ENCODE results near the gene ZNF444. TPM values are rescaled to one million over a fixed set of nuclear protein-coding genes. Genes with fewer than 3 reads are reported as not detected.

The ZNF444 gene
- total and polyA plus RNA-seq, 7 donors, result 11.4 to 57.4 (median 27.9) TPM

DNA sequence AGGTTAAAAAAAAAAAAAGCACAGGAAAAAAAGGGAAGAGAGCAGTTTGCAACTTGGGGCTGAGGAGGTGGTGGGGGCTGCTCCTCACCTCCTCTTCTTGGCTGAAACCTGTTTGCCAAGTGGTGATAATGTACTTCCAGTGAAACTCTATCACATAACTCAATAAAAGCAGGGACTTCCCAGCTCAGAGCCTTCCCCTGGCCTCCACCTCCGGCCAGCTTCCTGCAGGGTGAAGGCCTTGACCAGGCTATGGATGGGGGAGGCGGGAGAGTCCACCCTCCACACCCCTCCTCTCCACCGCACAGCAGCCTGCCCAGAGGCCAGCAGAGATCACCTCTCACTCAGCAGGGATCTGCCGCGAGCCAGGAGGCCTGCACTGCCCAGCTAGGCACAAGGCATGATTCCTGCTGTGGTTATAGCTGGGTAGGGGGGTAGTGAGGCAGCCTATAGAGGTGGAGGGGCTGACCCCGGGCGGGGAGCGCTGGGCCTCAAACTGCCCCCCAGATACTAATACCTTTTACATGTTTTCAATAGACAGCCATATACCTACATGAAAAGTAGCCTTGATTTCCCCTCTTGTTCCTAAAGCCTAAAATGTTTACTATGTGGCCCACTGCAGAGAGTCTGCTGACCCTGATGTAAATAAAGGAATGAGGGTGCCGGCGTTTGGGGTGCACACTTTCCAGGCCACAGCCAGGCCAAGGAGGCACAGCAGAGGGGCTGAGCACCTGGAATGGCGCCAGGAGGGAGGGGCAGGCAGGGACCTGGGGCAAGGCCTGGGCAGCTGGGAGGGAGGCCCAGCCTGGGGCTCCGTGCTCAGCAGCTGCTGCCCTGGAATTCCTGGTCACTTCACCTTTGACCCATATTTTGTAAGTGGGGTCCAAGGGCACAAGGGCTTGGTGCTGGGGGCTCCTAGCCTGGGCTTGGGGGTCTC, 30.3 kb upstream of the ZNF444 start:
- Histone ChIP-seq H3K9me3 (no peaks in the 10 kb centered on the region), H3K4me1 (peaks cover 0 to 93% (median 90%) of the 10 kb centered on the region in 4 donors), H3K27ac (peak overlapping the region; percentile 61 to 89 (median 82)), H3K36me3 (peaks cover 0 to 4% (median 0%) of the 10 kb centered on the region in 4 donors), H3K27me3 (no peaks in the 10 kb centered on the region), H3K4me3 (no peak overlapping the region)
- DNase-seq, result no peak
- WGBS, 2 donors, result 25 to 46% methylated on average over 12 of the region's 12 CpGs
- intact Hi-C loops (cut with DNase I), result no loop called here
- TF ChIP-seq POLR2AphosphoS5 (IDR thresholded peaks at IDR 0.05) (no peak), POLR2A (IDR thresholded peaks at IDR 0.05) (no peak), CTCF (IDR thresholded peaks at IDR 0.05) (no peak), EP300 (IDR thresholded peaks at IDR 0.05) (no peak)

- no peak for TF ChIP-seq EP300 (IDR thresholded peaks at IDR 0.05)
- TF ChIP-seq POLR2AphosphoS5 (IDR thresholded peaks at IDR 0.05), result no peak
- no peak for TF ChIP-seq CTCF (IDR thresholded peaks at IDR 0.05)
- TF ChIP-seq POLR2A (IDR thresholded peaks at IDR 0.05), result no peak
- Histone ChIP-seq H3K27me3 (no peaks in the 10 kb centered on the region), H3K27ac (peak overlapping the region; percentile 61 to 89 (median 82)), H3K9me3 (no peaks in the 10 kb centered on the region), H3K36me3 (peaks cover 0 to 5% (median 0%) of the 10 kb centered on the region in 4 donors), H3K4me3 (no peak overlapping the region), H3K4me1 (peaks cover 0 to 85% (median 82%) of the 10 kb centered on the region in 4 donors)
- intact Hi-C loops (cut with DNase I), result no loop called here
- 22 to 28% methylated on average over 24 of the region's 24 CpGs for WGBS, 2 donors
- peak; percentile 78 for DNase-seq
Observed at GRCh38 chr19:56111601-56112312, 29.3 kb upstream of the ZNF444 start.

- Histone ChIP-seq H3K4me3 (no peak overlapping the region), H3K4me1 (peaks cover 0 to 85% (median 81%) of the 10 kb centered on the region in 4 donors), H3K9me3 (no peaks in the 10 kb centered on the region), H3K36me3 (peaks cover 0 to 5% (median 0%) of the 10 kb centered on the region in 4 donors), H3K27me3 (no peaks in the 10 kb centered on the region), H3K27ac (peak overlapping the region; percentile 61 to 89 (median 82))
- 47 to 54% methylated on average over 10 of the region's 10 CpGs for WGBS, 2 donors
- intact Hi-C loops (cut with DNase I), result no loop called here
- TF ChIP-seq CTCF (IDR thresholded peaks at IDR 0.05) (no peak), POLR2A (IDR thresholded peaks at IDR 0.05) (no peak), EP300 (IDR thresholded peaks at IDR 0.05) (no peak), POLR2AphosphoS5 (IDR thresholded peaks at IDR 0.05) (no peak)
- no peak for DNase-seq
Observed at GRCh38 chr19:56112313-56112709, 28.8 kb upstream of the ZNF444 start.

- peaks cover 0 to 5% (median 0%) of the 10 kb centered on the region in 4 donors for H3K36me3 ChIP-seq
- H3K9me3 ChIP-seq, result no peaks in the 10 kb centered on the region
- H3K4me1 ChIP-seq, result peaks cover 0 to 85% (median 79%) of the 10 kb centered on the region in 4 donors
- 52 to 70% methylated on average over 20 of the region's 20 CpGs for WGBS, 2 donors
- intact Hi-C loops (cut with DNase I), result no loop called here
- DNase-seq, result no peak
- TF ChIP-seq POLR2AphosphoS5 (IDR thresholded peaks at IDR 0.05), result no peak
- TF ChIP-seq POLR2A (IDR thresholded peaks at IDR 0.05), result no peak
- no peak for TF ChIP-seq EP300 (IDR thresholded peaks at IDR 0.05)
- TF ChIP-seq CTCF (IDR thresholded peaks at IDR 0.05), result no peak
- no peaks in the 10 kb centered on the region for H3K27me3 ChIP-seq
- H3K4me3 ChIP-seq, result no peak overlapping the region
- H3K27ac ChIP-seq, result peak overlapping the region; percentile 24 to 89 (median 70)
Observed at GRCh38 chr19:56113074-56113632, 27.9 kb upstream of the ZNF444 start.

Measured in sigmoid colon (tissue), 7 donors.